ENCODE results near the gene KITLG.
"Not testable (repeated sequence)": the region's sequence is repeated elsewhere in the genome, so short reads cannot be mapped to it uniquely, and the experiment has no call there.

The KITLG gene

DNA sequence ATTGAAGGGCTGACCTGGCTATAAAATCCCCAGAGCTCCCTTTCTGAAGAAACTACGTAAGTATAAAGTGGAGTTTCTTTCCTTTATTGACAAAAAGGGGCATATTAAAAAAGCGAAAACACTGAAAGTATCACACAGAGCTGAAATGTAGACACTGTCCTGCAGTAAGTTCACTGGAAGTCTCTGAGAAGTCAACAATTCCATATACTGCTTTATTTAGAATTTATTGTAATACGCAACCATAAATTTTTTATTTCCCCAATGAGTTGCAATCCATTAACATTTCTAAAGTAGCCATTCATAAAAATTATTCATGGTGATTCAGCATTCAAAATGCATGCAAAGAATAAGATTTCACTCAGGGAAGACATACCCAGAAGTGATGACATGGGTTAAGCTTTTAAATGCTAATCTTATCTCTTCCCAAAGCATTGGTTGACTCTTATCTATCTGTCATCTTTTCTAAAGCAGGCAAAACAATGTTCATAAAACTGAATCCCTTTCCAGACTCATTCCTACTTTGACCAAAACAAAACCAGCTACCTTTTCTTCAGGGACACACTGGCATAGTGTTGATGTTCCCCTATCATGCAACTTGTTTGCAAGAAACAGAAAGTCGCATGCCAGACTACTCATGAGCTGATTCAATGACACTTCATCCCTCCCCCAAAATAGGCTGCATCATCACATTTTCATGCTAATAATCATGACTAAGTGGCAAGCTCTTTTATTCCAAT is 17.3 kb downstream of the KITLG start:
- H3K9me3 Mint-ChIP-seq = no peaks in the 10 kb centered on the region
- no peaks in the 10 kb centered on the region for H3K36me3 Mint-ChIP-seq (ENCODE audit: low read depth)
- H3K27ac Mint-ChIP-seq = no peak overlapping the region
- H3K27me3 Mint-ChIP-seq = no peaks in the 10 kb centered on the region
- H3K4me1 Mint-ChIP-seq (ENCODE audit: low read depth) = no peaks in the 10 kb centered on the region
- no peak overlapping the region for H3K4me3 Mint-ChIP-seq

DNA sequence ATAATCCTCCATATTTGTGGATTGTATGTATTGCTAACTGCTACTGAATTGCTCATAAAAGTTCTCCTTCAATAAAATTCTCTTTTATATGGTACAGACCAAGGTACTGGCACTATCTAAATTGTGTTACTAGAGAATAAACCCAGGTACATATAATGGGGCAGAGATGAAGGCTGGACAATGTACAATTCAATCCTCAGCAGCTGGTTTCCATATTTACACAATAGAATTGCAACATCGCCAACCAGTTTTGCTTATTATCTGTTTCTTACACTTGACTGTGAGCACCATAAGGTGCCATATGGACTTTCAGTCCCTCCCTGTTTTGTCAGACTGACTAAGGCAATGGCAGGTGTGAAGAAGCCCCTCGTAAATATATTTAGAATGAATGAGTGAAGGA is 18.1 kb downstream of the KITLG start:
- H3K4me1 Mint-ChIP-seq (ENCODE audit: low read depth) = no peaks in the 10 kb centered on the region
- no peaks in the 10 kb centered on the region for H3K9me3 Mint-ChIP-seq
- H3K27me3 Mint-ChIP-seq = no peaks in the 10 kb centered on the region
- no peaks in the 10 kb centered on the region for H3K36me3 Mint-ChIP-seq (ENCODE audit: low read depth)
- H3K4me3 Mint-ChIP-seq = no peak overlapping the region
- H3K27ac Mint-ChIP-seq = no peak overlapping the region

DNA sequence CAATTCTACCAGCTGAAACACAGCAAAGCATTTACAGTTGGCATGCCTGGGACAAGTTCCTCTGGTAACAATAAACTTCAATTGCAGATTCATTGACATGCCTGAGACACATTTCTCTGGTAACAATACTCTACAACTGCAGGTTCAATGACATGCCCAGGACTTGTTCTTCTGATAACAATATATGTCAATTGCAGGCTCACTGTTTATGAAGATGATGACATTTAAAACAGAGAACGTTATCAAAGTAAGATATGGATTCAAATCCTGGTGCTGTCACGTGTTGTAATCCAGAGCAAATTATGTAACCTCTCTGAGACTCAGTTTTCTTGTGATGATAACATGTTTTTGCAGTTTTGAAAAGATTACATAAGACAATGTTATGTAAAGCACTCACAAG is 20.5 kb downstream of the KITLG start:
- Mint-ChIP-seq H3K4me3 (no peak overlapping the region), H3K9me3 (no peaks in the 10 kb centered on the region), H3K27ac (no peak overlapping the region)

DNA sequence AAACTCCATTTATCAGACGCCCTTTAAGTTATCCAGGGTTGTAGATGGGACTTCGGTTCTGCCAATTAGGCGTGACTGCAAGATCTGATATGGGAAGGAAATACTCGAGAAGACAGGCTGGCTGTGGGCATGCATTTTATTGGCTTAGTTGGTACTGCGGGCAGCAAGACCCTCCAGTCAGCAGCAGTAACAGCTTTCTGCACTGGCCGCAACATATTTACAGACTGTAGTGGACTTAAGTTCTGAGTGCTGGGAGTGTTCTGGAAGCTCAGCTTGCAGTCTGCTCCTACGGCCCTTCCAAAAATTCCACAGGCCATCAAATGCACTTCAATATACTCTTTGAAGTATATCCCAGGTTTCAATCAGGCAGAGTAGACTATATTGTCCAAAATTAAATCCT is 21.1 kb downstream of the KITLG start:
- no peak overlapping the region for H3K4me3 Mint-ChIP-seq
- no peaks in the 10 kb centered on the region for H3K9me3 Mint-ChIP-seq
- H3K27me3 Mint-ChIP-seq = no peaks in the 10 kb centered on the region
- no peaks in the 10 kb centered on the region for H3K36me3 Mint-ChIP-seq (ENCODE audit: low read depth)
- H3K27ac Mint-ChIP-seq = no peak overlapping the region
- no peaks in the 10 kb centered on the region for H3K4me1 Mint-ChIP-seq (ENCODE audit: low read depth)

More for the DNA sequence above, 20.5 kb downstream of the KITLG start:
- no peaks in the 10 kb centered on the region for H3K36me3 Mint-ChIP-seq (ENCODE audit: low read depth)
- no peaks in the 10 kb centered on the region for H3K4me1 Mint-ChIP-seq (ENCODE audit: low read depth)
- H3K27me3 Mint-ChIP-seq = no peaks in the 10 kb centered on the region

DNA sequence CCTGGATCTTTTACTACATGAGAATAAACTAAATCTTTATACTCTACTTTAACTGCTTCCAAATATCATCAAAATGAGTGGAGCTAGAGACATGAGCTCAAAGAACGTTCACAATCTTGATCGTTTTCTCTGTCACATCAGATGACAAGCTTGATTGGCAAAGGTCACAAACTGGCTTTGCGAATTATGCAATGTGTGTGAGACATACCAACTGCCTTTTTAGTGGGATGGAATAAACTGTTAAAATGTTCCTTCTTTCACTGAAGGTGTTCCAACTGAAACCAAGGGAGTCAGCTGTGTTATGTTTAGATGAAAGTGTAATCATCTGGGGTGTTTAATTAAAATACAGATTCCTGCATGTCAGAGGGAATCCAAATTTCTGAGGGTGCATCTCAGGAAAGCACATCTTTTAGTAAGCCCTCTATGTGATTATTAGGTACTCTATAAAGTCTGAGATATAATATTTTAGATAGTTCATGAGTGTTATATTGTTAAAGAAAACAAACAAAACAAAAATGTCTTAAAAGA is 21.9 kb downstream of the KITLG start:
- Mint-ChIP-seq H3K4me1 (ENCODE audit: low read depth) (no peaks in the 10 kb centered on the region), H3K9me3 (no peaks in the 10 kb centered on the region), H3K27me3 (no peaks in the 10 kb centered on the region), H3K27ac (no peak overlapping the region), H3K36me3 (ENCODE audit: low read depth) (no peaks in the 10 kb centered on the region), H3K4me3 (no peak overlapping the region)

DNA sequence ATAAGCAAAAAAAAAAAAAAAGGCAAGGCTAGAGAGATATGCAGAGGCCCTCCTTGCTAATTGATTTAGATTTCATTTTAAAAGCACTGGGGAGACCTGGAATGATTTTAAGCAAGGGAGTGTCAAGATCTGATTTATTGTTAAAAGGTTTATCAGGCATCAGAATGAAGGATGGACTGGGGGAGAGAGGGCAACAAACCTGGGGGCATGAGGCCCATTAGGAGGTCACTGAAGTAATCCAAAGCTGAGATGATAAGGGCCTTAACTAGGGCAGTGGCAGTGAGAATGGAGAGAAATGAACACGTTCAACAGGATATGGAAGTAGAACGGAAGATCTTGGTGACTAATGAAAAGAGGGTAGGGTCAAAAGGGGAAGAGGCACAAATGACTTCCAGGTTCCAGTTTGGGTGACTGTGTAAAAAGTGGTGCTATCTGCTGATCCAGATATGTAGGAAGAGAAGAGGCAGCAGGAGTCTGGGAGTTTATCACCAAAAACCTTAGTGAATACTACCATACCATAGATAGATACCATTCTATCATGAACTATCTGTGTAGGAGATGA is 24.0 kb downstream of the KITLG start:
- H3K4me1 Mint-ChIP-seq (ENCODE audit: low read depth) = no peaks in the 10 kb centered on the region
- no peaks in the 10 kb centered on the region for H3K27me3 Mint-ChIP-seq
- H3K9me3 Mint-ChIP-seq = no peaks in the 10 kb centered on the region
- H3K36me3 Mint-ChIP-seq (ENCODE audit: low read depth) = no peaks in the 10 kb centered on the region
- no peak overlapping the region for H3K4me3 Mint-ChIP-seq
- no peak overlapping the region for H3K27ac Mint-ChIP-seq

DNA sequence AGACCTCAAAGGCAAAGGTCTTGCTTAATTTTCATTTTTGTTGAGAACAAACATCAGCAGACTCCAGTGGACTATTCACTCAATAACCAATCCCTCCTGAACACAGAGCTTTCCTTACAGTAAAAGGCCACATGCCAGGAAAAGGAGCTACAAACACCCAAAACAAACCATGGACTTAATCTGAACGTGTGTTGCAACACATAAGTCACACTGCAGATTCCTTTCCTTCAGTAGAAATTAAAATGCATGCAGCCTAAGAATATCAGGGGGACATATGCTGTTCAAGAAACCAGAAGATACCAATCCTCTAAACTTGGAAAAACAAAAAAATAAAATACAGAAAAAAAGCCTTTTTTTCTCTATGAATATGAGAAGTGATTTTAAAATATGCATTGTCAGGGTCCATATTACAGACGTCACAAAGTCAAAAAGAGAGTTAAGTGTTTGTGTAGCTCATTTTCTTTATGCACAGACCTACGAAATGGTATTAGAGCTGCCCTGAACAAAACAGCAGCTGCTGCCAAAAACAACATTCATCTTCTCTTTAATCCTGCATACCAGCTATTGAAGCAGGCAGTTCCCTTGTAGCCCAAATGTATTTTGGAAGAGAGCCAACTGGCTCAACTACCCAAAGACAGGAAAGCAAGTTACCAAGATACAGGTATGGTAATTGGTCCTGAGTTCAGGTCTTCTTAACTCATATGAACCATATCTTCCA is 26.2 kb downstream of the KITLG start:
- H3K4me3 Mint-ChIP-seq = no peak overlapping the region
- H3K27me3 Mint-ChIP-seq = no peaks in the 10 kb centered on the region
- no peaks in the 10 kb centered on the region for H3K9me3 Mint-ChIP-seq
- H3K4me1 Mint-ChIP-seq (ENCODE audit: low read depth) = no peaks in the 10 kb centered on the region
- H3K36me3 Mint-ChIP-seq (ENCODE audit: low read depth) = no peaks in the 10 kb centered on the region
- H3K27ac Mint-ChIP-seq = no peak overlapping the region

DNA sequence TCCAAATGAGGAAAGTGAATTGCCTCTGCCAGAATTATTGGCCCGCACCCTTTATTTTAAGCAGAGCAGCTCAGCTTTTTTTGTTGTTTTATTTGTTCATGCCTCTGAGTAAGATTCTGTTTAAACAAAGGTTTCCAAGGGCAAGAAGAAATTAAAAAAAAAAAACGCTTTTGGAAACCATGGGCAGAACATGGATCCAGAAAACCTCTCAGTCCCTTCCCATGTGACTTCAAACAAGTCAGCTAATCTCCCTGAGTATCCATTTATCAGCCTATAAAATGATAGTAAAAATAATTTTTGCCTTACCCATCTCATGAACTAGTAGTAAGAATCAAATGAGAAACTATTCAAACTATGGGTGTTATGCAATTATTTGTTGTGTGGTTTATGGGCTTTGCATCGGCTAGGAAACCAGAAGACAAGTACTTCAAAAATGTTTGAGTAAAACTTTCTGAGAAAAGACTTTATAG is 27.6 kb downstream of the KITLG start:
- Mint-ChIP-seq H3K36me3 (ENCODE audit: low read depth) (no peaks in the 10 kb centered on the region), H3K9me3 (no peaks in the 10 kb centered on the region), H3K4me3 (no peak overlapping the region), H3K4me1 (ENCODE audit: low read depth) (no peaks in the 10 kb centered on the region), H3K27me3 (no peaks in the 10 kb centered on the region), H3K27ac (no peak overlapping the region)

DNA sequence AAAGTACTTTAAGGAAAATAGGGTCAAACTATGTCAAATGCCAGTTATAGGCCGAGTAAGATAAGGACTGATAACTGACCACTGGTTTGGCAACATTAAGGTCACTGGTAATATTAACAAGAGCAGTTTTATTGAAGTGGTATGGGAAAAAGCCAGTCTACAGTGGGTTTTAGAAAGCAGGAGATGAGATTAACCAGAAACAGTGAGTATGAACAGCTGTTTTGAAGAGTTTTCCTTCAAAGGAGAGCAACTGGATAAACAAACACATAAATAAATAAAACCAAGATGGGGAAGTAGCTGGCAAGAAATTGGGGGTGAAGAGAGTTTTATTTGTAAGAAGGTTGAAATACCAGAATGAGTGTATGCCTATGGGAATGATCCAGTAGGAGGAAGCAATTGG is 30.3 kb downstream of the KITLG start:
- Mint-ChIP-seq H3K36me3 (ENCODE audit: low read depth) (no peaks in the 10 kb centered on the region), H3K4me1 (ENCODE audit: low read depth) (no peaks in the 10 kb centered on the region), H3K27me3 (no peaks in the 10 kb centered on the region), H3K4me3 (no peak overlapping the region), H3K9me3 (no peaks in the 10 kb centered on the region), H3K27ac (no peak overlapping the region)

DNA sequence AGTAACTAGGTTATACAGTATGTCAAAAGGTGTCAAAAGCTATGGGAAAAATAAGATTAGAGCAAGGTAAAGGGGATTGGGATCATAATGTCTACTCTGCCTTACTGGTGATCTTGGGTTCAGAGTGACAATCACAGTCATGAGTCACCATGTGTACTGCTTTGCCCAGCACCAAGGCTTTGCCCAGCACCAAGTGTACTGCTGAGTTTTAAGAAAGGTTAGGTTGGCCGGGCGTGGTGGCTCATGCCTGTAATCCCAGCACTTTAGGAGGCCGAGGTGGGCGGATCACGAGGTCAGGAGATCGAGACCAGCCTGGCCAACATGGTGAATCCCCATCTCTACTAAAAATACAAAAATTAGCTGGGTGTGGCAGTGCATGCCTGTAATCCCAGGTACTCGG is 32.3 kb downstream of the KITLG start:
- not testable (repeated sequence) for H3K4me3 Mint-ChIP-seq, H3K27ac Mint-ChIP-seq

DNA sequence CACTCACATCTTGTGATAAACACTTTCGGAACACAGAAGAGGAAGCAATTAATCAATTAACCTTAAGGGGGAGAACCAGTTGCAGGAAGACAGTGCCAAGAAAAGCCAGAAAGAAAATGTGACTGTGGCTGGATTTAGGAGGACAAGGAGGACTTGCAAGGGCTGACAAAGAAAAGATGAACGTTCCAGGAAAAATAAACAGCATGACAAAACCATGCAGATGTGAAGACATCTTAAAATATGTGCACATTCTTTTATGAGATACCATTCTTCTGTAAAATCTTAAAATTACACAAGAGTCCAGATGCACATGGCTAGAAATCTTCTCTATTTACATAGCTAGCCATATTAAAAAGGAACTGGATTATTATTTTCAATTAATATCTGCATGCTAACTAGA is 33.4 kb downstream of the KITLG start:
- no peaks in the 10 kb centered on the region for H3K4me1 Mint-ChIP-seq (ENCODE audit: low read depth)
- H3K27ac Mint-ChIP-seq = no peak overlapping the region
- H3K27me3 Mint-ChIP-seq = no peaks in the 10 kb centered on the region
- no peak overlapping the region for H3K4me3 Mint-ChIP-seq
- H3K36me3 Mint-ChIP-seq (ENCODE audit: low read depth) = no peaks in the 10 kb centered on the region
- H3K9me3 Mint-ChIP-seq = peaks cover 4% of the 10 kb centered on the region

More for the DNA sequence above, 32.3 kb downstream of the KITLG start:
- not testable (repeated sequence) for H3K27me3 Mint-ChIP-seq; H3K4me1 Mint-ChIP-seq (ENCODE audit: low read depth); H3K9me3 Mint-ChIP-seq; H3K36me3 Mint-ChIP-seq (ENCODE audit: low read depth)

DNA sequence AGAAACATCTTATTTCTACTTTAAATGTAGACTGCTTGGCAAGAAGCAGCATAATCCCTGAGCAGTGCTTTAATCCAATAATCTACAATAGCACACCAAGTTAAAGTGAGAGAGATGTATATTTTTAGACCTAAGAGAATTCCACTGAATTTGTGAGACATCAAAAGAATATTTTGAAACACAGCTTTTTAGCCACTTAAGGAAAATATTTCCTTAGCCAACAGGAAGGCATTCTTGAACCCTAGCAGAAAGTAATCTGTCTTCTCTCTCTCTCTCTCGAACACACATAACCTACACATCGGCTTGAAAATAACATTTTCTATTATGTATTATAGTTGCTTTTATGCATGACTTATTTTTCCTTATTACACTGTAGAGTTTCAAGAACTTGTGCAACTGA is 34.0 kb downstream of the KITLG start:
- H3K27ac Mint-ChIP-seq = no peak overlapping the region
- no peak overlapping the region for H3K4me3 Mint-ChIP-seq
- no peaks in the 10 kb centered on the region for H3K36me3 Mint-ChIP-seq (ENCODE audit: low read depth)
- peaks cover 4% of the 10 kb centered on the region for H3K9me3 Mint-ChIP-seq
- H3K27me3 Mint-ChIP-seq = no peaks in the 10 kb centered on the region
- H3K4me1 Mint-ChIP-seq (ENCODE audit: low read depth) = no peaks in the 10 kb centered on the region

DNA sequence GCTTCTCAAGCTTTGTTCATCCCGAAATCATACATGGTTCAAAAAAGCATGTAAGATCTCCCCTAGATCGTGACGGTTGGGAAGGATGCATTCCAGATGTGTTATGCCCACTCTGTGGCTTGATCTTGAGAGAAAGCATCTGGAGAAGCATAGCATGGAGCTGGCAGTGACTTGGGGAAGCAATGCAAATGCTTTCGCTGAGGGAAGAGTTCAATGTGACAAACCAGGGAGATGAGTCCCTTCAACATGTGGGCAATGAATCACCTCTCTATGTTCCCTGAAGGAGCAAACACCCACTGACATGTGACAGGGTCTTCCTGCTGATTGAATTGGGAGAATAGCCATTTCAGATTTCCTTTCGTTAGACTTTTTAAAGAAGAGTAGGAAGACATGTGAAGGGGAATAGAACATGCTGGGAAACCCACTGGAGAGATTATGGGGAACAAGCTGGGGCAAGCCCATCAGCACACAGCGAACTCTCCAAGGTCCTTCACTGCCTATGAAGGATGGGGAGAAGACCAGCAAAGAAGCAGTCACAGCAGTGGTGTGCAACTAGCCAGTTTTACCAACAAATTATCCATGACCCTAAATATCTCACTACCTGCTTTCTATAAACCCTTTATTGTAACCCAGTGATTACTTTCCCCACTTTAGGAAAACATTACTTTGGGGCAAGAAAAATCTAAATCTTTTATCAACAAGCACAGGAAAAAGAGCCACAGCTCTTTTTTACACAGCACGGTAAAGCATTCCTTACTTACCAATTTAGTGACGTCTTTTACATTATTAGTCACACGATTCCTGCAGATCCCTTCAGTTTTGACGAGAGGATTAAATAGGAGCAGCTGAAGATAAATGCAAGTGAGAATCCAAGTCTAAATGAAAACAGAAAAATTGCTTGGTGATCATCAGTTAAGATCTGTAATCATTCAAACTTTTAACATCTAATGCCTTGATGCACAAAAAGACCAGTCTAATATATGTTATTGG is 35.0 kb downstream of the KITLG start:
- no peaks in the 10 kb centered on the region for H3K4me1 Mint-ChIP-seq (ENCODE audit: low read depth)
- H3K9me3 Mint-ChIP-seq = peaks cover 4% of the 10 kb centered on the region
- no peaks in the 10 kb centered on the region for H3K27me3 Mint-ChIP-seq
- no peaks in the 10 kb centered on the region for H3K36me3 Mint-ChIP-seq (ENCODE audit: low read depth)
- H3K27ac Mint-ChIP-seq = no peak overlapping the region
- no peak overlapping the region for H3K4me3 Mint-ChIP-seq

DNA sequence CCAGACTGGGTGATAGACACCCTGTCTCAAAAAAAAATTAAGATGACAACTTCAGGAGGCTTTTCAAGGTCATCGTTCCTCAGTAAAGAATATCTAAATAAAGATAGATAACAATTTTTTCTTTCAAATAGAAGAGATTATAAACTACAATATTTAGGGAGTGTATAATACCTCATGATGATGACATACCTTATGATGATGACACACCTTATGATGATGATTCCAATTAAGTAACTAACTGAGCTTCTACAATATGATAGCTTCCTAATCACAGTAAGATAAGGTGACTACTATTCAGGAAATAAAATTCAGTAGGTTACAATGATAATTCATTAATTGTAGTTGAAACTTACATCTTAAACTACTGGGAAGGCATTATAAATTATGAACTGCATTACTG is 40.4 kb downstream of the KITLG start:
- Mint-ChIP-seq H3K9me3 (peaks cover 7% of the 10 kb centered on the region), H3K36me3 (ENCODE audit: low read depth) (no peaks in the 10 kb centered on the region), H3K4me3 (no peak overlapping the region), H3K27ac (no peak overlapping the region), H3K27me3 (no peaks in the 10 kb centered on the region), H3K4me1 (ENCODE audit: low read depth) (no peaks in the 10 kb centered on the region)

All from stimulated activated naive CD8-positive, alpha-beta T cell treated with anti-CD3 and anti-CD28 coated beads, Interleukin-15, Interleukin-2, amounts not matched to agents 100 ng/mL and 50 ng/mL, for 24 hours (primary cell).